Measurements from ENCODE around the gene RETNLB. TPM values are rescaled to one million over a fixed set of nuclear protein-coding genes. Genes with fewer than 3 reads are reported as not detected.

Gene RETNLB
- not detected in 2 replicates for total RNA-seq

DNA sequence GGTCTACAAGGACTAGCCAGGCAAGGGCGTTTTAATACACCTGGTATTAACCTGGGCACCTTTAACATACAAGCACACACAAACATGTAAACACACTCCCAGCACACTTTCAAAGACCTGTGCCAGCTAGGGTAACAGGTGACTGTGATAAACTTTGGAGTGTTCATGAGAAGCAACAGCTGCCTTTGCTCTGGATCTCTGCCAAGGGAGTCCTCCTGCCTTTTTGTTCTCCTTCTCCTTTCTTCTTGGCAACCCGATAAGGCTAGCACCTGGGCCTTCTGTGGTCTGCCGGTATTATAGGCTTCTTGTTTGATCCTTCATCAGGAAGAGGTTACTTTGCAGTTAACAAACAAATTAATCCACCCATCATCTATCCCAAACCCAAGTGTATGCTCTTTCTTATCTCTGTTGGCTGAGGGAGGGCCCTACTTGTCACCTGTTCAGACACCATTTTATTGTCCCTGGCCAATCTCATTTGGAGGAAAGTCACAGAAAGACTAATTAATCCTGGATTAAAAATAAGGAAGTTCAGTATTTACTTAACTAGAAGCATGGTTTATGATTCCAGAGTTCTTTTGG is at the start of gene RETNLB:
Gene RETNLB, minus strand, starts transcription at position 7 of the 579 bp plus-strand sequence. CDS start 225 bp downstream, outside the sequence.

Other genes with a start within 250 kb of the RETNLB start
- gene MYH15, start 246.8 kb downstream of the RETNLB start, total RNA-seq = 0.19 and 0.21 TPM in 2 replicates
- 12.8 and 15.2 TPM in 2 replicates for gene CIP2A, start 168.0 kb downstream of the RETNLB start, total RNA-seq
- gene DZIP3, start 167.7 kb downstream of the RETNLB start, total RNA-seq = 4.7 and 4.9 TPM in 2 replicates
- gene TRAT1, start 65.4 kb upstream of the RETNLB start, total RNA-seq = not detected in 2 replicates
- gene GUCA1C, start 196.5 kb upstream of the RETNLB start, total RNA-seq = not detected in 2 replicates

Data from airway epithelial cell (primary cell).